ENCODE results near the gene OR10AD1.

GRCh38 chr12:48184549-48184922, 18.6 kb downstream of the OR10AD1 start:
- TF ChIP-seq, protein P1, sequence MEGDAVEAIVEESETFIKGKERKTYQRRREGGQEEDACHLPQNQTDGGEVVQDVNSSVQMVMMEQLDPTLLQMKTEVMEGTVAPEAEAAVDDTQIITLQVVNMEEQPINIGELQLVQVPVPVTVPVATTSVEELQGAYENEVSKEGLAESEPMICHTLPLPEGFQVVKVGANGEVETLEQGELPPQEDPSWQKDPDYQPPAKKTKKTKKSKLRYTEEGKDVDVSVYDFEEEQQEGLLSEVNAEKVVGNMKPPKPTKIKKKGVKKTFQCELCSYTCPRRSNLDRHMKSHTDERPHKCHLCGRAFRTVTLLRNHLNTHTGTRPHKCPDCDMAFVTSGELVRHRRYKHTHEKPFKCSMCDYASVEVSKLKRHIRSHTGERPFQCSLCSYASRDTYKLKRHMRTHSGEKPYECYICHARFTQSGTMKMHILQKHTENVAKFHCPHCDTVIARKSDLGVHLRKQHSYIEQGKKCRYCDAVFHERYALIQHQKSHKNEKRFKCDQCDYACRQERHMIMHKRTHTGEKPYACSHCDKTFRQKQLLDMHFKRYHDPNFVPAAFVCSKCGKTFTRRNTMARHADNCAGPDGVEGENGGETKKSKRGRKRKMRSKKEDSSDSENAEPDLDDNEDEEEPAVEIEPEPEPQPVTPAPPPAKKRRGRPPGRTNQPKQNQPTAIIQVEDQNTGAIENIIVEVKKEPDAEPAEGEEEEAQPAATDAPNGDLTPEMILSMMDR (conservative IDR thresholded peaks at IDR 0.05), result no peak
- no peak for TF ChIP-seq EZH2 (IDR thresholded peaks at IDR 0.05; ENCODE audit: low read depth)

All from PC-9 (cell line).